Upper lobe of left lung (tissue), 6 donors: ENCODE results near the gene GYPB. TPM values are rescaled to one million over a fixed set of nuclear protein-coding genes. Genes with fewer than 3 reads are reported as not detected.
"Not testable (repeated sequence)": the region's sequence is repeated elsewhere in the genome, so short reads cannot be mapped to it uniquely, and the experiment has no call there.

Experiments used
- ATAC-seq, 2 donors: fragments of 200-7000 bp; cut with Tn5 transposase; one replicate each; pipeline ENCODE4 v1.9.1; 2022; ENCODE audit warnings: mild to moderate bottlenecking in 2 of 2, moderate library complexity in 2 of 2; ENCODE audit not compliant: low FRiP score in 2 of 2
- DNase-seq, 2 donors: peaks; one replicate each; pipeline ENCODE4 v3.0.0-alpha.2; 2019 to 2020
- H3K27ac ChIP-seq, 4 donors: fragments of 200-600 bp; sonication (generic); one replicate each; pipeline ENCODE4 v1.5.1; 2016 to 2019
- H3K27me3 ChIP-seq, 4 donors: fragments of 200-600 bp; sonication (generic); one replicate each; pipeline ENCODE4 v1.5.1; 2017 to 2019
- H3K36me3 ChIP-seq, 4 donors: fragments of 200-600 bp; sonication (generic); one replicate each; pipeline ENCODE4 v1.5.1; 2016 to 2019
- H3K4me1 ChIP-seq, 4 donors: fragments of 200-600 bp; sonication (generic); one replicate each; pipeline ENCODE4 v1.5.1; 2018 to 2019
- H3K4me3 ChIP-seq, 4 donors: fragments of 200-600 bp; sonication (generic); one replicate each; pipeline ENCODE4 v1.5.1; 2017 to 2019; ENCODE audit warnings: mild to moderate bottlenecking in 2 of 4, moderate library complexity in 1 of 4
- H3K9me3 ChIP-seq, 4 donors: fragments of 200-600 bp; sonication (generic); one replicate each; pipeline ENCODE4 v1.5.1; 2018 to 2019
- EP300 ChIP-seq, 4 donors: sonication (generic); formaldehyde crosslinking; IDR thresholded peaks; one replicate each; pipeline ENCODE4 v1.5.1; 2017; ENCODE audit warnings: antibody characterized with exemption in 4 of 4, control low read depth in 2 of 4
- POLR2A ChIP-seq, 4 donors: fragments of 450-650 bp; IDR thresholded peaks; one replicate each; pipeline ENCODE4 v1.5.1; 2016 to 2017; ENCODE audit warnings: antibody characterized with exemption in 4 of 4, mild to moderate bottlenecking in 2 of 4
- POLR2AphosphoS5 ChIP-seq, 2 donors: sonication (generic); formaldehyde crosslinking; IDR thresholded peaks; one replicate each; pipeline ENCODE4 v1.5.1; 2017; ENCODE audit warnings: antibody characterized with exemption in 2 of 2
- WGBS, 2 donors: methylation state at CpG; one replicate each; pipeline ENCODE4 v1.1.5; 2017 to 2018; 5-methylcytosine and 5-hydroxymethylcytosine counted together
- total RNA-seq, 6 donors: library from RNA; depleted of rRNA in 4 of 6; stranded (reverse); fragments of >200 nt in 4 of 6; gene quantifications; one replicate each; pipeline versions ENCODE4 v1.1.0 to v1.2.1, GENCODE V29; 2016 to 2021
- TF ChIP-seq, protein P1 (sequence below), 6 experiments: fragments of 450-650 bp in 4 of 6; fragments of 200-600 bp in 2 of 6; sonication (generic) in 2 of 6; IDR thresholded peaks; one replicate each; pipeline ENCODE4 v1.5.1; 2016 to 2019; ENCODE audit warnings: antibody characterized with exemption in 6 of 6
- donor health status: DM: no; HTN: no; CAD: no; lungs with moderate emphysema.
- donor health status: DM: no; HTN: yes; CAD: no; lungs with severe emphysema.

GYPB gene
- total RNA-seq, 6 donors from 2014 or later, result not detected

GRCh38 chr4:144014808-144015207 lies 4.4 kb downstream of the GYPB start:
- 81 to 88% methylated on average over 2 of the region's 2 CpGs for WGBS, 2 donors
- no peaks in the 10 kb centered on the region for H3K9me3 ChIP-seq
- ATAC-seq (no peak), DNase-seq (no peak)
- no peak overlapping the region for H3K27ac ChIP-seq
- TF ChIP-seq POLR2A (IDR thresholded peaks at IDR 0.05) (no peak), EP300 (IDR thresholded peaks at IDR 0.05) (no peak), POLR2AphosphoS5 (IDR thresholded peaks at IDR 0.05) (no peak)
- TF ChIP-seq, protein P1, sequence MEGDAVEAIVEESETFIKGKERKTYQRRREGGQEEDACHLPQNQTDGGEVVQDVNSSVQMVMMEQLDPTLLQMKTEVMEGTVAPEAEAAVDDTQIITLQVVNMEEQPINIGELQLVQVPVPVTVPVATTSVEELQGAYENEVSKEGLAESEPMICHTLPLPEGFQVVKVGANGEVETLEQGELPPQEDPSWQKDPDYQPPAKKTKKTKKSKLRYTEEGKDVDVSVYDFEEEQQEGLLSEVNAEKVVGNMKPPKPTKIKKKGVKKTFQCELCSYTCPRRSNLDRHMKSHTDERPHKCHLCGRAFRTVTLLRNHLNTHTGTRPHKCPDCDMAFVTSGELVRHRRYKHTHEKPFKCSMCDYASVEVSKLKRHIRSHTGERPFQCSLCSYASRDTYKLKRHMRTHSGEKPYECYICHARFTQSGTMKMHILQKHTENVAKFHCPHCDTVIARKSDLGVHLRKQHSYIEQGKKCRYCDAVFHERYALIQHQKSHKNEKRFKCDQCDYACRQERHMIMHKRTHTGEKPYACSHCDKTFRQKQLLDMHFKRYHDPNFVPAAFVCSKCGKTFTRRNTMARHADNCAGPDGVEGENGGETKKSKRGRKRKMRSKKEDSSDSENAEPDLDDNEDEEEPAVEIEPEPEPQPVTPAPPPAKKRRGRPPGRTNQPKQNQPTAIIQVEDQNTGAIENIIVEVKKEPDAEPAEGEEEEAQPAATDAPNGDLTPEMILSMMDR (IDR thresholded peaks at IDR 0.05), result no peak
- no peaks in the 10 kb centered on the region for H3K27me3 ChIP-seq
- H3K36me3 ChIP-seq, result no peaks in the 10 kb centered on the region
- H3K4me1 ChIP-seq, result no peaks in the 10 kb centered on the region
- H3K4me3 ChIP-seq, result no peak overlapping the region

DNA sequence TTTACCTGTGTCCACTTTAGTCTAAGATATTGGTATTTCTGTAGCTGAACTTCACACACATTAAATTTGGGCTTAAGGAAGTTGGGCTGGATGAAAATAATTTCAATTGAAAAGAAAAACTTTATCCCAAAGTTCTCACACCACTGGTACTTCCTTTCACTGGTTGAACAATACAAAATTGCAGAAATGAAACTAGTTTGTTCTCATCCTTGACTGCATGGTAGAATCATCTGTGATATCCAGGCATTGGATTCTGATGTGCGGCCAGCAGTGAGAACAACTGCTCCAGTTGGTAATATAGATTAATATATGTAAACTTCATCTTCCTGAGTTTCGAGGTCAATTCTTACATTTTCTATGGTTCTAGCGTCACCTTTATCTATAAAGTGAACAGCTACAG lies 10.6 kb downstream of the GYPB start:
- not testable (repeated sequence) for ATAC-seq, H3K4me1 ChIP-seq, DNase-seq, H3K27ac ChIP-seq, H3K36me3 ChIP-seq, H3K9me3 ChIP-seq, H3K4me3 ChIP-seq, H3K27me3 ChIP-seq
- 86 to 89% methylated on average over 3 of the region's 3 CpGs for WGBS, 2 donors

DNA sequence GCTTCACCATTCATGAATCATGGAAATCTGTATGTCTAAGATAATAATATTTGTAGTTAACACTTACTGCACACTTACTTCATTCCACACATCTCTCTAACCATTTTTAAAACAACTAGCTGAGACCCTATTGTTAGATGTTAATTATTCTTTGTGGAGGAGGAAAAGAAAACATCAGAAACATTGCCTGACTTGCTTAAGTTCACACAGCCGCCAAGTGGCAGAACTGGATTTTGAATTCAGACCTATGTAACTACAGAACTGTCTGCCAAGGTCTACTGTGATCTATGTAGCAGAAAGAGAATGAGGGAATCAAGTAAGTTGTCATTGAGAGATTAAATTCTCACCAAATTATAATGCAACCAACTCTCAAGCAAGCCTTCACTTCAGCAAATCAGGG lies 11.2 kb downstream of the GYPB start:
- not testable (repeated sequence) for H3K27me3 ChIP-seq, H3K4me3 ChIP-seq, DNase-seq, H3K36me3 ChIP-seq, H3K4me1 ChIP-seq, H3K27ac ChIP-seq, H3K9me3 ChIP-seq, ATAC-seq
- WGBS, 2 donors, result 76 to 86% methylated on average over 1 of the region's 1 CpG

DNA sequence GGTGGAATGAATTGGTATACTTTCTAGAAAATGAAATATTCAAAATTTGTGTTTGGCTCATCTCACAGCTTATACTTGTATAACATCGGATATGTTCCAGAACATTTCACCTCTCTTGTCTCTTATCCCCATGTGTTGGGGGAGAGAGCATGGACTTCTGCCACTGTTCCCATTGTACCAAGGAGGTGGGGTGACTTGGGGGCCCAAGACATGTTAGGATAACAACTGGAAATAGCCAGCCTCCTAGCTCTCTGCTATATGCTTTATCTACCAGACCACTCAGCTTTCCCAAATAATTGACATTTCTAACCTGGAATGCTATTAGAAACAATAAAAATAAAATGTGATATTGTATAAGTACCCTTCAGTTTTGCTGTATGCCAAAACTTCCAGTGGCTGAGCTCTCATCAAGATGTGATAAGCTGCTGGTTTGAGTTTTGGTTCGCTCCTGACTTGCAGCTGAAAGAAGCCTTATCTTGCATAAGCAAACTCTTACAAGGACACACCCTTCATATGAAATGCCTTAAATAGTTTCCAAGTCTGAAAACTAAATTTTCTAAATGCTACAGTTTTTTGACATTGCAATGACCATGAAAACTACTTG lies 12.9 kb downstream of the GYPB start:
- not testable (repeated sequence) for H3K4me1 ChIP-seq, H3K27ac ChIP-seq, H3K4me3 ChIP-seq, H3K9me3 ChIP-seq, H3K36me3 ChIP-seq, H3K27me3 ChIP-seq
- DNase-seq (peak in 1 of 2 donors; percentile 21), ATAC-seq (peak; percentile 51 to 84)
- 58 to 69% methylated on average over 2 of the region's 2 CpGs for WGBS, 2 donors

DNA sequence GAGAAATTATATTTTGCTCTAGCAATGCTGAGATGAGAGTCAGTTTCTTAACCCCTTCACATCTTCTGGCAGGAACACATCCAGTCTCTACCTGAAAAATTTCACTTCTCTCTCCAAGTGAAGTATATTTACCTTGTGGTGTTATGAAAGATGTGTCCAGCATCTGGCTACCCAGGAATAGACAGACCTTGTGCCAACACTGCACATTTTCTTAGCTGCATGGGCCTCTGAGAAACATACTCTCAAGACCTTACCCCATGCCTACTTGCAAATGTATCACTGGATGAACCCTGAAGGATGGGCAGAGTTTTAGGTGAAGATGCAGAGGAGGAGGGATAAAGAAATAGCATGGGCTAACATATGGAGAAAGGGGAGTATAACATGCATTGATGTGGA lies 13.6 kb downstream of the GYPB start:
- H3K4me1 ChIP-seq, H3K27me3 ChIP-seq, H3K36me3 ChIP-seq, H3K27ac ChIP-seq, H3K4me3 ChIP-seq, H3K9me3 ChIP-seq, DNase-seq: not testable (repeated sequence)
- peak in 1 of 2 donors; percentile 8 for ATAC-seq

- WGBS, 2 donors, result 77 to 78% methylated on average over 4 of the region's 4 CpGs
- not testable (repeated sequence) for H3K9me3 ChIP-seq, H3K4me3 ChIP-seq, H3K4me1 ChIP-seq, H3K27me3 ChIP-seq, ATAC-seq, H3K36me3 ChIP-seq, DNase-seq, H3K27ac ChIP-seq
Observed at GRCh38 chr4:144004868-144005557, 14.2 kb downstream of the GYPB start.

DNA sequence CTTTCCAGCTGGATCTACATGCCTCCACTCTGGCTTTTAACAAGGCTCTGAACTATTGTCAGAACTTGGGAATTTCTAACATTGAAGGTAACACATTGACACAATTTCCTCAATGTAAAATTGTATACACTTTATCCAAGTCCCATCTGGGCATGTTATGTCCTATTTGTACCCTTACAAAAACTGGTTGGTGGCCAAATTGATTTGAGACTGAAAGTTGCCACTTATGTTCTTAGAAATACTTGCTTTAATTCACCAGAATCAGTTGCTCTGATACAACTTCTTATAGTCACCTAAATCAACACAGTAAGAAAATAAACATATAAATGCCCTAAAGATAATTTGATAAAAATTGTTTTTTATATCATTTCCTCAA lies 15.3 kb downstream of the GYPB start:
- not testable (repeated sequence) for ATAC-seq

DNA sequence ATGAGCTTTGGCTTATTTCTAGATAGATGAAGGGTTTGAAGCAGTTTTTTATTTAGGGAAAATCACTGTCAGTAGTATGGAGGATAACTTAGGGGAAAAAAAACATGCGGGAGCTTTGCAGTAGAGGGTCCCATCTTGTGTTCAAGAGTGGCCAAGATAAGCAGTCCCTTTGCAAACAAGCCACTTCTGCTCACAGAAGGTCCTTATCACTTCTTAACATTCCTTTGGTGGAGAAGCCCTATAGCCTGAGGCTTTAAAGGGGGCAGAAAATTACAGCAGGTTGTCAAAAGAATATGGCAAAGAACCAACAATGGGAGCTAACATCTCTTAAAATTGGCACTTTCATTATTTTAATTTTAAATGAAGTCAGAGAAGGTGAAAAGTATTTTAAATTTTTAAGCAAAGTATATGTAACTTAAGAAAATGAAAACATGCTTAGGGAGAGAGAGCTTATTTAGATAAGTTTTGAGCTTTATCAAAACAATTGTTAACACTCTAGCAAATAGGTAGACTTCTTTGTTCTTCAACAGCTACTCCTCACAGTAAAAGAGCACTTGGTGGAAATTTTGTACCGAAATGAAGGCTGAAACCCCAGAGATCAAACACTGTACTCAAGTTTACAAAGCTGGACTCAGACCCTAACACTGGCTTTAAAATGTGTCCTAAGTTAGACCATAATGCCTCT lies 15.8 kb downstream of the GYPB start:
- not testable (repeated sequence) for H3K36me3 ChIP-seq, ATAC-seq, H3K27me3 ChIP-seq, DNase-seq, H3K4me3 ChIP-seq, H3K4me1 ChIP-seq, H3K27ac ChIP-seq, H3K9me3 ChIP-seq
- 51 to 54% methylated on average over 2 of the region's 2 CpGs for WGBS, 2 donors

More for the DNA sequence above, 15.3 kb downstream of the GYPB start:
- H3K9me3 ChIP-seq, H3K4me3 ChIP-seq, H3K27ac ChIP-seq, DNase-seq, H3K36me3 ChIP-seq, H3K27me3 ChIP-seq, H3K4me1 ChIP-seq: not testable (repeated sequence)

DNA sequence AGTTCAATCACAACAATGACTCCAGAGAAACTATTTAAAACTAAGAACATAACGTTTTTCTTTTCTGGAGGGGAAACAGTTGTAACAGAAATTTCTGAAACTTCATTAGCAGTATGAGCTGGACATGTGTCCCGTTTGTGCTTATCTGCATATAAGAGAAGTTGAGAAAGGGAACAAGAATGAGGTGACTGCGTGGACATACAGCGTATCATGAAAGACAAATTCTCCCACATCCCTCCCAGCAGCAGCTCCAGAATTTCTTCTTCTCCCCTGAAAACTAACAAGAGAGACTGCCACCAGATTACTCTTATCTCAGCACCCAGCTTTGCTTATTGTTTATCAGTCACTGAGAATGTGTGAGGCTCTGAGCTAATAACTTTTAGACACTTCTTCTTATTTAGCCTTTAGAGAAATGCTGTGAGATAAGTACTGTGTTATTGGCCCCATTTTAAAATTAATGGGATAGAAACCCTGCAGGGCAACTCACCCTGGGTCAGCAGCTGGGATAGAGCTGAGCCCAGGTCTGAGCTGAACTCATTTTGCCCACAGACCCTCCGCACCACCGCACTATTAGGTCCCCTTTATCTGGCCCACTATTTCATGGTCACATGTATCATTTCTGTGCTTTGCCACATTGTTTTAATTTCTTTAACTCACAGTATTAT lies 18.7 kb downstream of the GYPB start:
- not testable (repeated sequence) for H3K27me3 ChIP-seq, H3K4me1 ChIP-seq, H3K27ac ChIP-seq, H3K4me3 ChIP-seq, H3K36me3 ChIP-seq, ATAC-seq, H3K9me3 ChIP-seq, DNase-seq
- WGBS, 2 donors, result 70 to 75% methylated on average over 6 of the region's 6 CpGs

GRCh38 chr4:143996193-143996592 lies 23.0 kb downstream of the GYPB start:
- not testable (repeated sequence) for H3K36me3 ChIP-seq, H3K27me3 ChIP-seq, DNase-seq, H3K4me3 ChIP-seq, ATAC-seq, H3K27ac ChIP-seq, H3K9me3 ChIP-seq, H3K4me1 ChIP-seq
- WGBS, 2 donors, result 82 to 85% methylated on average over 2 to 4 of the region's 4 CpGs

DNA sequence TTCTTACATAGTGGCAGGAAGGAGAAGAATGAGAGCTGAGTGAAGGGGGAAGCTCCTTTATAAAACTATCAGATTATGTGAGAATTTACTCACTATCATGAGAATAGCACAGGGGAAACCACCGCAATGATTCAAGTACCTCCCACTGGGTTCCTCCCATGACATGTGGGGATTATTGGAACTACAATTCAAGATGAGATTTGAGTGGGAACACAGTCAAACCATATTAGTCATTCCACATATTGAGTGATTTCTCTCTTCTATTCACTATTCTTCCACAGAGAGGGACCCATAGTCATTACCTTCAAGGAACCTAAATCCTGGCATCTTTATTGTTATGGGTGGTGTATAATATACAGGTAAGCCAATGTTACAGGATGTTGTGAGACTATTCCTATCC lies 27.4 kb downstream of the GYPB start:
- not testable (repeated sequence) for H3K27ac ChIP-seq, H3K4me3 ChIP-seq, H3K4me1 ChIP-seq, ATAC-seq, DNase-seq, H3K36me3 ChIP-seq, H3K9me3 ChIP-seq, H3K27me3 ChIP-seq
- no CpG with 5 or more reads among the region's 1 CpG for WGBS, 2 donors
